GM18505 (cell line): ENCODE results near the gene PLCB3.
"Not testable (repeated sequence)": the region's sequence is repeated elsewhere in the genome, so short reads cannot be mapped to it uniquely, and the experiment has no call there.

Source experiments
- ATAC-seq: cut with Tn5 transposase; IDR thresholded peaks from one replicate; pipeline ENCODE4 v1.9.1; 2021; ENCODE audit not compliant: unreplicated experiment
- POLR2A ChIP-seq: IDR thresholded peaks from 4 replicates; pipeline ENCODE4 v1.6.1; 2011; ENCODE audit warnings: borderline replicate concordance; ENCODE audit not compliant: insufficient read depth, insufficient read length; ENCODE audit errors: extremely low read depth

PLCB3 gene

GRCh38 chr11:64304316-64305072 lies 53.2 kb downstream of the PLCB3 start:
- peak; percentile 81 for TF ChIP-seq POLR2A
- peak; percentile 9 for ATAC-seq

- peak; percentile 68 for ATAC-seq
- peak; percentile 74 for TF ChIP-seq POLR2A
Observed at GRCh38 chr11:64305075-64305690, 53.9 kb downstream of the PLCB3 start, which contains the start of gene ESRRA. Gene ESRRA, plus strand, starts transcription at chr11:64305524. Its CDS starts 1,656 bp downstream, at chr11:64307180.

GRCh38 chr11:64305691-64306562 lies 54.6 kb downstream of the PLCB3 start:
- ATAC-seq = peak; percentile 12
- TF ChIP-seq POLR2A = peak; percentile 20

- no peak for TF ChIP-seq POLR2A
- ATAC-seq = no peak
Observed at GRCh38 chr11:64306563-64306875, 55.2 kb downstream of the PLCB3 start.

GRCh38 chr11:64306876-64307622 lies 55.7 kb downstream of the PLCB3 start:
- no peak for ATAC-seq
- TF ChIP-seq POLR2A = no peak

- ATAC-seq = not testable (repeated sequence)
Observed at GRCh38 chr11:64307795-64308194, 56.5 kb downstream of the PLCB3 start.

- no peak for ATAC-seq
- no peak for TF ChIP-seq POLR2A
Observed at GRCh38 chr11:64312947-64313346, 61.6 kb downstream of the PLCB3 start.

- ATAC-seq = no peak
- no peak for TF ChIP-seq POLR2A
Observed at GRCh38 chr11:64313491-64314145, 62.3 kb downstream of the PLCB3 start.

GRCh38 chr11:64314146-64314804 lies 62.9 kb downstream of the PLCB3 start:
- ATAC-seq = no peak
- no peak for TF ChIP-seq POLR2A

GRCh38 chr11:64314805-64315561 lies 63.7 kb downstream of the PLCB3 start:
- ATAC-seq = no peak
- no peak for TF ChIP-seq POLR2A

- not testable (repeated sequence) for ATAC-seq
Observed at GRCh38 chr11:64315667-64316526, 64.6 kb downstream of the PLCB3 start.
